Fibroblast of lung (primary cell): ENCODE measurements around the gene DRD2. TPM values are rescaled to one million over a fixed set of nuclear protein-coding genes. Genes with fewer than 3 reads are reported as not detected.

ENCODE experiments used
- DNase-seq, 2 donors: peaks; one replicate each; pipeline versions ENCODE4 v3.0.0 to v3.0.0-alpha.2; 2010; ENCODE audit warnings: low read depth in 2 of 2
- H2AFZ ChIP-seq: 2 replicates; pipeline ENCODE4 v1.5.1; 2012; ENCODE audit warnings: low read length, control low read depth, inconsistent platforms
- H3K27ac ChIP-seq: 2 replicates; pipeline ENCODE4 v1.5.1; 2011; ENCODE audit warnings: low read length, control low read depth; ENCODE audit not compliant: insufficient read depth
- H3K27me3 ChIP-seq: 2 replicates; pipeline ENCODE4 v1.5.1; 2011; ENCODE audit warnings: mild to moderate bottlenecking, low read length; ENCODE audit not compliant: control insufficient read depth, insufficient read depth
- H3K36me3 ChIP-seq: 2 replicates; pipeline ENCODE4 v1.5.1; 2011; ENCODE audit warnings: low read length; ENCODE audit not compliant: control insufficient read depth, insufficient read depth
- H3K4me1 ChIP-seq: 2 replicates; pipeline ENCODE4 v1.5.1; 2011; ENCODE audit warnings: low read length; ENCODE audit not compliant: control insufficient read depth, insufficient read depth; ENCODE audit errors: extremely low read depth
- H3K4me2 ChIP-seq: 2 replicates; pipeline ENCODE4 v1.5.1; 2011; ENCODE audit warnings: low read length, control low read depth; ENCODE audit not compliant: insufficient read depth; ENCODE audit errors: extremely low read depth
- H3K4me3 ChIP-seq, 4 experiments: fragments of 200-600 bp in 1 of 4; sonication (generic) in 1 of 4; replicated peaks in 1 of 4; 2 replicates each; pipeline ENCODE4 v1.5.1; 2011 to 2016; ENCODE audit warnings: low read length in 4 of 4, low read depth in 3 of 4, mild to moderate bottlenecking in 3 of 4, control low read depth in 2 of 4, inconsistent platforms in 1 of 4, mixed read lengths in 1 of 4; ENCODE audit not compliant: insufficient read depth in 1 of 4; ENCODE audit errors: control extremely low read depth in 1 of 4
- H3K79me2 ChIP-seq: 2 replicates; pipeline ENCODE4 v1.5.1; 2012; ENCODE audit warnings: mild to moderate bottlenecking, low read length, inconsistent platforms; ENCODE audit not compliant: control insufficient read depth, insufficient read depth
- H3K9ac ChIP-seq: 2 replicates; pipeline ENCODE4 v1.5.1; 2011; ENCODE audit warnings: mild to moderate bottlenecking, low read length, control low read depth; ENCODE audit not compliant: insufficient read depth
- H3K9me3 ChIP-seq: 2 replicates; pipeline ENCODE4 v1.5.1; 2012; ENCODE audit warnings: low read depth, low read length; ENCODE audit not compliant: control insufficient read depth, insufficient read depth
- H4K20me1 ChIP-seq: 2 replicates; pipeline ENCODE4 v1.5.1; 2011; ENCODE audit warnings: low read length; ENCODE audit not compliant: control insufficient read depth, insufficient read depth; ENCODE audit errors: extremely low read depth
- CTCF ChIP-seq, 2 donors: IDR thresholded peaks in 1 of 2; conservative IDR thresholded peaks in 1 of 2; 1 replicate in 1 of 2; 2 replicates in 1 of 2; pipeline ENCODE4 v1.5.1; 2011 to 2012; ENCODE audit warnings: low read length in 2 of 2, control low read depth in 1 of 2, inconsistent platforms in 1 of 2, low read depth in 1 of 2, mild to moderate bottlenecking in 1 of 2
- EZH2 ChIP-seq: IDR thresholded peaks from 2 replicates; pipeline ENCODE4 v1.5.1; 2012; ENCODE audit warnings: low read length, control low read depth, mild to moderate bottlenecking; ENCODE audit errors: missing control alignments
- polyA plus RNA-seq, 2 donors: library from polyadenylated mRNA; depleted of rRNA in 1 of 2; stranded (reverse) in 1 of 2; unstranded in 1 of 2; fragments of >200 nt; gene quantifications; 2 replicates each; pipeline ENCODE4 v1.2.1, GENCODE V29; 2011 to 2012; ENCODE audit warnings: missing spikeins in 1 of 2
- total RNA-seq: library from RNA; depleted of rRNA; stranded (reverse); fragments of >200 nt; gene quantifications from 2 replicates; pipeline ENCODE4 v1.2.1, GENCODE V29; 2014

Gene DRD2
- total and polyA plus RNA-seq, 2 donors (not counting 1 experiment from before 2014, with no cell fraction given), result not detected

GRCh38 chr11:113397821-113398220 is 77.4 kb downstream of the DRD2 start:
- Histone ChIP-seq H3K4me1 (no peaks in the 10 kb centered on the region), H3K4me3 (no peak overlapping the region), H3K9ac (no peak overlapping the region), H3K36me3 (no peaks in the 10 kb centered on the region), H3K79me2 (no peaks in the 10 kb centered on the region), H3K4me2 (no peak overlapping the region), H4K20me1 (no peaks in the 10 kb centered on the region), H2AFZ (no peak overlapping the region), H3K9me3 (no peaks in the 10 kb centered on the region), H3K27me3 (no peaks in the 10 kb centered on the region), H3K27ac (no peak overlapping the region)
- DNase-seq, result no peak
- no peak for TF ChIP-seq EZH2
- no peak for TF ChIP-seq CTCF (conservative IDR thresholded peaks at IDR 0.05 in 1 of 2, IDR thresholded peaks at IDR 0.05 in 1 of 2; ENCODE audit: low read depth in 1 of 2, low read length in 2 of 2)

GRCh38 chr11:113397212-113397611 is 78.0 kb downstream of the DRD2 start:
- no peak for DNase-seq
- no peak overlapping the region for H2AFZ ChIP-seq

DNA sequence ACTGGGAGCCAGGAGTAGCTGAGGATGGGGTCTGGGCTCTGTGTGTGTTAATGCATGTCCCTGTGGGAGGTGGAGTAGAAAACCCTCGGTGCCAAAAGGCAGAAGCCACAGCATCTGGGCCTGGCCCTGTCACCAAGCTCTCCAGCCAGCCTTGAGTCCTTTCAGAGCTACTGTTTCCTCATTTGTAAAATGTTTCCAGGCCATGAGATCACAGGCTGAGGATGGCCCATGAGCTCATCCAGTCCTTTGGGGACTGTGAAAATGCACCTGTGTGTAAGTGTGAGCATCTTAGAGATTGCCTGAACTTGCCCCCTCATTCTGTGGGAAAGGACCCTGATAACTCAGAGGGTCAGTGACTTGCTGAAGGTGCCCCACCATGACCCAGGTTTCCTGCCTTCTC is 78.5 kb downstream of the DRD2 start:
- TF ChIP-seq EZH2 (no peak), CTCF (conservative IDR thresholded peaks at IDR 0.05 in 1 of 2, IDR thresholded peaks at IDR 0.05 in 1 of 2; ENCODE audit: low read depth in 1 of 2, low read length in 2 of 2) (no peak)
- Histone ChIP-seq H3K4me2 (no peak overlapping the region), H3K27ac (no peak overlapping the region), H3K4me3 (no peak overlapping the region), H3K4me1 (no peaks in the 10 kb centered on the region), H3K9me3 (no peaks in the 10 kb centered on the region), H2AFZ (no peak overlapping the region), H3K36me3 (no peaks in the 10 kb centered on the region), H3K79me2 (no peaks in the 10 kb centered on the region), H4K20me1 (no peaks in the 10 kb centered on the region), H3K9ac (no peak overlapping the region), H3K27me3 (no peaks in the 10 kb centered on the region)
- DNase-seq, result no peak

More at GRCh38 chr11:113397212-113397611, 78.0 kb downstream of the DRD2 start:
- no peaks in the 10 kb centered on the region for H3K36me3 ChIP-seq
- no peak overlapping the region for H3K4me3 ChIP-seq
- TF ChIP-seq EZH2 (no peak), CTCF (conservative IDR thresholded peaks at IDR 0.05 in 1 of 2, IDR thresholded peaks at IDR 0.05 in 1 of 2; ENCODE audit: low read depth in 1 of 2, low read length in 2 of 2) (no peak)
- no peak overlapping the region for H3K9ac ChIP-seq
- H4K20me1 ChIP-seq, result no peaks in the 10 kb centered on the region
- no peak overlapping the region for H3K4me2 ChIP-seq
- H3K27ac ChIP-seq, result no peak overlapping the region
- H3K4me1 ChIP-seq, result no peaks in the 10 kb centered on the region
- H3K79me2 ChIP-seq, result no peaks in the 10 kb centered on the region
- no peaks in the 10 kb centered on the region for H3K27me3 ChIP-seq
- H3K9me3 ChIP-seq, result no peaks in the 10 kb centered on the region
